Prostate gland (tissue), 2 donors: ENCODE results near the gene TTBK2.

Source experiments
- CTCF ChIP-seq, 4 experiments: fragments of 200-600 bp in 2 of 4; fragments of 450-650 bp in 2 of 4; sonication (generic) in 2 of 4; IDR thresholded peaks; 1 replicate in 3 of 4; 2 replicates in 1 of 4; pipeline ENCODE4 v1.5.1; 2016 to 2019; ENCODE audit warnings: antibody characterized with exemption in 4 of 4, mild to moderate bottlenecking in 2 of 4, moderate library complexity in 2 of 4
- POLR2A ChIP-seq: fragments of 450-650 bp; IDR thresholded peaks from one replicate; pipeline ENCODE4 v1.6.1; 2016; ENCODE audit warnings: antibody characterized with exemption, mild to moderate bottlenecking

- TF ChIP-seq CTCF (IDR thresholded peaks at IDR 0.05) (no peak), POLR2A (no peak)
Observed at GRCh38 chr15:42782716-42783115, 137.9 kb downstream of the TTBK2 start.
